ENCODE data around the gene CEP83. TPM values are rescaled to one million over a fixed set of nuclear protein-coding genes. Genes with fewer than 3 reads are reported as not detected.
A peak's percentile ranks its signal among the peaks of the same experiment; 100 is the strongest.

CEP83 gene
- total RNA-seq, 1 donor from 2014 or later: 9.8 TPM

GRCh38 chr12:94267537-94267872, 192.2 kb downstream of the CEP83 start:
- H3K4me3 ChIP-seq: no peak overlapping the region
- H3K9me3 ChIP-seq (replicated peaks): no peaks in the 10 kb centered on the region
- peak overlapping the region; percentile 70 for H3K27ac ChIP-seq (replicated peaks)
- intact Hi-C loops (cut with micrococcal nuclease): no loop called here
- H3K36me3 ChIP-seq: no peaks in the 10 kb centered on the region
- peaks cover 35% of the 10 kb centered on the region for H3K4me1 ChIP-seq
- DNase-seq: no peak
- TF ChIP-seq, protein P1, sequence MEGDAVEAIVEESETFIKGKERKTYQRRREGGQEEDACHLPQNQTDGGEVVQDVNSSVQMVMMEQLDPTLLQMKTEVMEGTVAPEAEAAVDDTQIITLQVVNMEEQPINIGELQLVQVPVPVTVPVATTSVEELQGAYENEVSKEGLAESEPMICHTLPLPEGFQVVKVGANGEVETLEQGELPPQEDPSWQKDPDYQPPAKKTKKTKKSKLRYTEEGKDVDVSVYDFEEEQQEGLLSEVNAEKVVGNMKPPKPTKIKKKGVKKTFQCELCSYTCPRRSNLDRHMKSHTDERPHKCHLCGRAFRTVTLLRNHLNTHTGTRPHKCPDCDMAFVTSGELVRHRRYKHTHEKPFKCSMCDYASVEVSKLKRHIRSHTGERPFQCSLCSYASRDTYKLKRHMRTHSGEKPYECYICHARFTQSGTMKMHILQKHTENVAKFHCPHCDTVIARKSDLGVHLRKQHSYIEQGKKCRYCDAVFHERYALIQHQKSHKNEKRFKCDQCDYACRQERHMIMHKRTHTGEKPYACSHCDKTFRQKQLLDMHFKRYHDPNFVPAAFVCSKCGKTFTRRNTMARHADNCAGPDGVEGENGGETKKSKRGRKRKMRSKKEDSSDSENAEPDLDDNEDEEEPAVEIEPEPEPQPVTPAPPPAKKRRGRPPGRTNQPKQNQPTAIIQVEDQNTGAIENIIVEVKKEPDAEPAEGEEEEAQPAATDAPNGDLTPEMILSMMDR (IDR thresholded peaks at IDR 0.05; ENCODE audit: borderline replicate concordance): no peak
- H3K27me3 ChIP-seq (ENCODE audit: low read depth): no peaks in the 10 kb centered on the region

DNA sequence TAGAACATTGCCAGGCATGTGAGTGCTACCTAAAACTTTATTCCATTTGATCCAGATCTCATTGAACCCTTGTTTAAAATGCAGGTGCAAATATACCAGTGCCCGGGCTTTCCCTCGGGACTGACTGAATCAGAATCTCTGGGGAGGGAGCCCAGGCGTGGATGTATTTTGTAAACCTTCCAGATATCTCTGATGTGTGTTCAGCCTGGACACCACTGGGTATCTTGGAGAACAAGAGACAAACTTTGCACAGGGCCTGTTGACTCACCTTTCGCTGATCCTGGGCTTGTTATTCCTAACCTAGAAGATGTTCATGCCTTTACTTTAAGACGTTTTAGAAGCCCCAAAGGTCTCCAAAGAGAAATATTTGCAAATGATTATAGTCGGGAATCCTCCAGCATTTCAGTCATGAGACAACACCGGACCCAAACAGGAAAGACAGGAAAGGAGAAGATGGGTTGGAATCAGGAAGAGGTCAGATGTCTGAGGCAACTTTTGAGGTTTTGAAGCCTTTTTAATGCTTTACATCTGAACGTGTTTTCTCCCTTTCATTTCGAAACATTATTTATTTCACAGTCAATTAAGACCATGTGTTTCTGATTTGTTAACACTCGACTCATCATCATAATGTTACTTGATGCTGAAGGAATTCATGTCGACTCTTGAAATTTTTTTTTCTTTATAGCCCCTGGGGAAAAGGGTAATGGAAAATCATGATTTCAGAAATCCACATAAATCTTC, 192.7 kb downstream of the CEP83 start:
- TF ChIP-seq, protein P1 (IDR thresholded peaks at IDR 0.05; ENCODE audit: borderline replicate concordance): no peak
- H3K36me3 ChIP-seq: no peaks in the 10 kb centered on the region
- H3K27me3 ChIP-seq (ENCODE audit: low read depth): no peaks in the 10 kb centered on the region
- H3K27ac ChIP-seq (replicated peaks): peak overlapping the region; percentile 70
- H3K4me3 ChIP-seq: no peak overlapping the region
- H3K4me1 ChIP-seq: peaks cover 41% of the 10 kb centered on the region
- intact Hi-C loops (cut with micrococcal nuclease): no loop called here
- no peak for DNase-seq
- H3K9me3 ChIP-seq (replicated peaks): no peaks in the 10 kb centered on the region

GRCh38 chr12:94265966-94266745, 193.5 kb downstream of the CEP83 start:
- Histone ChIP-seq H3K36me3 (no peaks in the 10 kb centered on the region), H3K4me3 (no peak overlapping the region), H3K27me3 (ENCODE audit: low read depth) (no peaks in the 10 kb centered on the region), H3K4me1 (peaks cover 49% of the 10 kb centered on the region), H3K27ac (replicated peaks) (peak overlapping the region; percentile 70), H3K9me3 (replicated peaks) (no peaks in the 10 kb centered on the region)
- TF ChIP-seq, protein P1 (IDR thresholded peaks at IDR 0.05; ENCODE audit: borderline replicate concordance): no peak
- intact Hi-C loops (cut with micrococcal nuclease): no loop called here
- no peak for DNase-seq

DNA sequence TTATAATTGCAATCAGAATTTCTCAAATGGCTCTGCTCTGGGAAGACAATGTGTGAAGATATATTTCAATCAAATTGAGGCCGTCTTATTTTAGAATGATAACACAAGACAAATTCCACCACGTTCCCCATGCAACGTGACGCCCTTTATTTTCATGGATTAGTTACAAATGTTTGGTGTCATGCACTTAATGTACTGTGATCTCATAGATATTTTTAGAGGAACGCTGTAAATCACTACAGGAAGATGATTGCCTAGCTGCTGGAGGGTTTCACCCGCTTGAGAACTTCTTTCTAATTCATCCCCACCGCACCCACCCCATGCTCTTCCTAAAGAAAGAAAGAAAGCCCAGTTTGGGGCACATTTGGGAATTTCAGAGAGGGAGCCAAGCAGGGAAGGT, 194.1 kb downstream of the CEP83 start:
- intact Hi-C loops (cut with micrococcal nuclease): no loop called here
- H3K36me3 ChIP-seq: no peaks in the 10 kb centered on the region
- no peaks in the 10 kb centered on the region for H3K27me3 ChIP-seq (ENCODE audit: low read depth)
- H3K9me3 ChIP-seq (replicated peaks): no peaks in the 10 kb centered on the region
- TF ChIP-seq, protein P1 (IDR thresholded peaks at IDR 0.05; ENCODE audit: borderline replicate concordance): no peak
- no peak for DNase-seq
- peaks cover 55% of the 10 kb centered on the region for H3K4me1 ChIP-seq
- H3K4me3 ChIP-seq: no peak overlapping the region
- no peak overlapping the region for H3K27ac ChIP-seq (replicated peaks)

- no peaks in the 10 kb centered on the region for H3K27me3 ChIP-seq (ENCODE audit: low read depth)
- no peak for DNase-seq
- no peaks in the 10 kb centered on the region for H3K36me3 ChIP-seq
- H3K4me1 ChIP-seq: peaks cover 61% of the 10 kb centered on the region
- peak overlapping the region; percentile 87 for H3K27ac ChIP-seq (replicated peaks)
- H3K4me3 ChIP-seq: no peak overlapping the region
- TF ChIP-seq, protein P1 (IDR thresholded peaks at IDR 0.05; ENCODE audit: borderline replicate concordance): no peak
- intact Hi-C loops (cut with micrococcal nuclease): no loop called here
- no peaks in the 10 kb centered on the region for H3K9me3 ChIP-seq (replicated peaks)
Measured at GRCh38 chr12:94264736-94265485, 194.8 kb downstream of the CEP83 start.
